MG63 (cell line): Measurements from ENCODE around the gene OXSR1. TPM values are rescaled to one million over a fixed set of nuclear protein-coding genes. Genes with fewer than 3 reads are reported as not detected.
"Not testable (repeated sequence)": the region's sequence is repeated elsewhere in the genome, so short reads cannot be mapped to it uniquely, and the experiment has no call there.

Experiments
- DNase-seq: peaks from one replicate; pipeline ENCODE4 v3.0.0-alpha.2; 2020
- H3K27me3 ChIP-seq: fragments of 250-450 bp; sonication (Bioruptor Pico); 2 replicates; pipeline ENCODE4 v1.5.1; 2020; ENCODE audit warnings: mild to moderate bottlenecking, moderate library complexity
- H3K36me3 ChIP-seq: fragments of 250-450 bp; sonication (Bioruptor Pico); 2 replicates; pipeline ENCODE4 v1.5.1; 2020; ENCODE audit warnings: mild to moderate bottlenecking, moderate library complexity
- H3K4me3 ChIP-seq: fragments of 250-450 bp; sonication (Bioruptor Pico); 2 replicates; pipeline ENCODE4 v1.5.1; 2020; ENCODE audit warnings: mild to moderate bottlenecking, moderate library complexity
- H3K9me3 ChIP-seq: fragments of 250-450 bp; sonication (Bioruptor Pico); 2 replicates; pipeline ENCODE4 v1.5.1; 2020; ENCODE audit warnings: mild to moderate bottlenecking, moderate library complexity
- total RNA-seq: library from RNA; depleted of rRNA; stranded (reverse); fragments of >200 nt; shearing (Covaris generic); gene quantifications from 2 replicates; pipeline ENCODE4 v1.2.3, GENCODE V29; 2014; ENCODE audit warnings: low replicate concordance

Gene OXSR1
- total RNA-seq, 1 experiment from 2014 or later, result 20.3 TPM

- H3K4me3 ChIP-seq, result no peak overlapping the region
- H3K36me3 ChIP-seq, result no peaks in the 10 kb centered on the region
- H3K27me3 ChIP-seq, result no peaks in the 10 kb centered on the region
- H3K9me3 ChIP-seq, result no peaks in the 10 kb centered on the region
- DNase-seq, result no peak
These were observed 12.7 kb upstream of the OXSR1 start for GRCh38 chr3:38152609-38153008.

DNA sequence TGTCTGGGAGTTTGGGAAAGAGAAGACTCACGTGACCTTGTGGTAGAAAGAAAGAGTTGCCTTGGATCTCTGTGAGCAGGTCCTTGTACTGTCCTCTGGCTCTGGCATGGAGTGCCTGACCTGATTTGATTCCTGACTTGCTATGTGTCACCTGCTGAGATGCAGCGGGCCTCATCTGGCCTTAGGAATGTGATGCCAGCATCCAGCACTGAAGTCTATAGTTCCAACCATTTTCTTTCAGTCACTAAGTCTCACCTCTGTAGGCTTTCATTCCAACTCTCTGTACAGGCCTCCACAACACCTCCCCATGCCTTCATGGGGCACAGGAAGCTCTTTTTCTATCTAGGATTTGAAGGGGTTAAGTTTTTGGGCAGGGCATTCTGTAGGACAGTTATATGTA is 12.1 kb upstream of the OXSR1 start:
- DNase-seq, result no peak
- Histone ChIP-seq H3K9me3 (no peaks in the 10 kb centered on the region), H3K4me3 (no peak overlapping the region), H3K27me3 (no peaks in the 10 kb centered on the region), H3K36me3 (no peaks in the 10 kb centered on the region)

DNA sequence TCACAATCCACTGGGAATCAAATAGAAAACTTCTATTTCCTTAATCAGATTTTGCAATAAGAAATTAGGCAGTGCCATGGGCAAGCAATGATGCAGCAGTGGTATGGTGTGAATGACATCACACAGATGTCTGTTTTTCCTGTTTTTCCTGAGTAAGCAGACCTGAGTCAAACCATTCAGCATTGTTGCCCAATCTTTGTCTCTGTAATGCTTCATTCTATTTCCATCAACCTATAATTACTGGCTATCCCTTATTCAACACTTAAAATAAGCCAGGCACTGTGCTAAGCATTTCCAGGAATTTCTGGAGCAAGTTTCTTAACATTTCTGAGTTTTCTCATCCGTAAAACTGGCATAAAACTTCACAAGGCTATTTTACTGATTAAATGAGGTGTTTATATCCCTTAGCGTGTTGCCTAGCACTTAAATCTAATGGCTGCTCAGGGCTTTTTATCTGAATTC is 11.3 kb upstream of the OXSR1 start:
- H3K27me3 ChIP-seq, result no peaks in the 10 kb centered on the region
- H3K9me3 ChIP-seq, result no peaks in the 10 kb centered on the region
- H3K36me3 ChIP-seq, result no peaks in the 10 kb centered on the region
- DNase-seq, result no peak
- H3K4me3 ChIP-seq, result no peak overlapping the region

GRCh38 chr3:38154625-38155255 is 10.6 kb upstream of the OXSR1 start:
- no peaks in the 10 kb centered on the region for H3K9me3 ChIP-seq
- no peaks in the 10 kb centered on the region for H3K36me3 ChIP-seq
- no peak for DNase-seq
- no peaks in the 10 kb centered on the region for H3K27me3 ChIP-seq
- no peak overlapping the region for H3K4me3 ChIP-seq

- H3K27me3 ChIP-seq, result no peaks in the 10 kb centered on the region
- no peaks in the 10 kb centered on the region for H3K36me3 ChIP-seq
- DNase-seq, result no peak
- H3K4me3 ChIP-seq, result no peak overlapping the region
- H3K9me3 ChIP-seq, result no peaks in the 10 kb centered on the region
These were observed 9.5 kb upstream of the OXSR1 start for GRCh38 chr3:38155825-38156224.

GRCh38 chr3:38157117-38157516 is 8.2 kb upstream of the OXSR1 start:
- H3K36me3 ChIP-seq, result no peaks in the 10 kb centered on the region

DNA sequence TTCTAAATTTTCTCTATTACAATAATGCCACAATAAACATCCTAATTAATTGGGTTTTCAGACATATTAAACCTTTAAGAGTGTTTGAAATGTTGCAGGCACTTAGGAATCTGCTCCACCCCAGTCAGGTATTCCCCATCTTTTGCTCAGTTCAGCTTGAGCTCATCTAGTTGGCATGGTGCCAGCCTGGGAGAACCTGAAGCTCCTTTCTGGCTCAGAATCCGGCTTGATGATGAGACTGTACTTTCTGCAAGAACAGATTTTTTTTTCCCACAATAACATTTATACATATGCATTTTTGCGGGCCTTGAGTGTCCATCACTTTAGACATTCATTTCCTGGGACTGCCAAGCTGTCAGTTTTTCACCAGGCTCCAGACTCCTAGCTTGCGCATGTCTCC is 7.7 kb upstream of the OXSR1 start:
- H3K36me3 ChIP-seq, result no peaks in the 10 kb centered on the region
- no peaks in the 10 kb centered on the region for H3K9me3 ChIP-seq
- H3K4me3 ChIP-seq, result no peak overlapping the region
- DNase-seq, result no peak
- no peaks in the 10 kb centered on the region for H3K27me3 ChIP-seq

More at GRCh38 chr3:38157117-38157516, 8.2 kb upstream of the OXSR1 start:
- DNase-seq, result no peak
- Histone ChIP-seq H3K9me3 (no peaks in the 10 kb centered on the region), H3K27me3 (no peaks in the 10 kb centered on the region), H3K4me3 (no peak overlapping the region)

GRCh38 chr3:38158472-38158871 is 6.9 kb upstream of the OXSR1 start:
- Histone ChIP-seq H3K27me3 (no peaks in the 10 kb centered on the region), H3K4me3 (no peak overlapping the region), H3K36me3 (no peaks in the 10 kb centered on the region), H3K9me3 (no peaks in the 10 kb centered on the region)
- no peak for DNase-seq

DNA sequence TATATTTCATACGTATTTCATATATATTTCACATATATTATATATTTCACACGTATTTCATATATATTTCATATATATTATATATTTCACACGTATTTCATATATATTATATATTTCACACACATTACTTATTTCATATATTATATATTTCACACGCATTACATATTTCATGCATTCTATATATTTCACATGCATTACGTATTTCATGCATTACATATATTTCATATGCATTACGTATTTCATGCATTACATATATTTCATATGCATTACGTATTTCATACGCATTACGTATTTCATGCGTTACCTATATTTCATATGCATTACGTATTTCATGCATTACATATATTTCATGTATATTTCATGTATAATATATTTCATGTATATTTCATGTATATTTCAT is 4.6 kb upstream of the OXSR1 start:
- not testable (repeated sequence) for H3K27me3 ChIP-seq, H3K9me3 ChIP-seq, H3K36me3 ChIP-seq, DNase-seq, H3K4me3 ChIP-seq

- Histone ChIP-seq H3K4me3 (no peak overlapping the region), H3K36me3 (no peaks in the 10 kb centered on the region), H3K27me3 (no peaks in the 10 kb centered on the region), H3K9me3 (no peaks in the 10 kb centered on the region)
- DNase-seq, result no peak
These were observed 2.1 kb upstream of the OXSR1 start for GRCh38 chr3:38163117-38163840.

GRCh38 chr3:38163841-38164642 is 1.3 kb upstream of the OXSR1 start:
- Histone ChIP-seq H3K9me3 (no peaks in the 10 kb centered on the region), H3K4me3 (peak overlapping the region; percentile 62), H3K27me3 (no peaks in the 10 kb centered on the region), H3K36me3 (no peaks in the 10 kb centered on the region)
- no peak for DNase-seq

DNA sequence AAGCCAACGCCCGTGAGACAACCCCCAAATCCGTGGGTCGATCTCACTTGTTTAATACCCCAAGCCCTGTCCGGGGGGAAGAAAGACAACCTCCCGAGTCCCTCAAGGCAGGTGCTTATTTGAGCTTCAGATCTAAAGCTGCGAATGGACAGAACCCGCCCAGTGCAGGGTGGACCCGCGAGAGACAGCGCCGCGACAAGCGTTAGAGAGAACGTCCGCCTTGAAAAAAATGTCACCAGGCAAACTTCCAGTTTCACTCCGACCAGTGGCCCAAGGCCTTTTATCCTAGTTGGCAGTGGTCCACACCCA is 740 bp upstream of the OXSR1 start:
- no peak for DNase-seq
- no peaks in the 10 kb centered on the region for H3K9me3 ChIP-seq
- no peaks in the 10 kb centered on the region for H3K27me3 ChIP-seq
- peak overlapping the region; percentile 62 for H3K4me3 ChIP-seq
- H3K36me3 ChIP-seq, result no peaks in the 10 kb centered on the region

DNA sequence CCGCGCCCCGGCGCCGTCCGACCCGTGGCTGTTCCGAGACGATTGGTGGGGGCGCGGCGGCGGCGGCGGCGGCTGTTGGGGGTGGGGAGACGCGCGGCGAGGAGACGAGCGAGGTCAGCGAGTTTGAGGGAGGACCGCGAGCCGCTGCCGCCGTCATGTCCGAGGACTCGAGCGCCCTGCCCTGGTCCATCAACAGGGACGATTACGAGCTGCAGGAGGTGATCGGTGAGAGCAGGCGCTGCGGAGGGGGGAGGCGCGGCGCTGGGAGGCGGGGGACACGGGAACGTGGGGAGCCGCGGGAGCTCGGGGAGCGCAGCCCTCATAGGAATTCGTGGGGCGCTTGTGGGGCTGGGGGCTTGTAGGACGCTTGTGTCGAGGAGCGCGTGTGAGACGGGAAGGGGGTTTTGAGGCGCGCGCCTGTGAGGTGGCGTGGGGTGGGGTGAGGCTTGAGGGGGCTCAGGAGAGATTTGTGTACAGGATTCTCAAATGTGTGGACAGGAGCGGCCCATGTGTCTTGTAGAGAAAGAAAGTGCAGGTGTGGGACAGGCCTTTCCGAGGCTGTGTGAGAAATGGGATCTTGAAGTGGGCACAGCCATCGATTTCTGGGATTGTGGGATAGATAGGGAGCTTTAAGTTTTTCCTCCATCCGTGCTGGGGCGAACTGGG is 518 bp downstream of the OXSR1 start:
- no peaks in the 10 kb centered on the region for H3K36me3 ChIP-seq
- no peaks in the 10 kb centered on the region for H3K9me3 ChIP-seq
- DNase-seq, result no peak
- H3K4me3 ChIP-seq, result peak overlapping the region; percentile 62
- H3K27me3 ChIP-seq, result no peaks in the 10 kb centered on the region

DNA sequence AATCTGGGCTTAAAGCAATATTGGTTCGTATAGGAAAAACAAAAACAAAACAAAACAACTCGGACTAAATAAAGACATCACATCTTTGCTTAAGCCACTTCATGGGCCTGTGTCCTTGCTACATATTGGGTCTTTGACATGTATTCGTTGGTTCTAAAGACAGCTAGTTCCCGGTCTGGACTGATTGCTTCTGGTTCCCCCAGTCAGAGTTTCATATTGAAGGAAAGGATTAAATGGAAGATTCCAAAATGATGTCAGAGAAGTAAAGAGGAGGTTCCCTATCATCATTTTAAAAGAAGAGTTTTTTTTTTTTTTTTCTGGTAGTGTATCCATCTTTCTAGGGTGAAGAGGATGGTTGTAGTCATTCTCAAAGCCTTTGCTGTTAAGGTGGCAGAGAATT is 2.3 kb downstream of the OXSR1 start:
- DNase-seq, result no peak
- Histone ChIP-seq H3K27me3 (no peaks in the 10 kb centered on the region), H3K36me3 (no peaks in the 10 kb centered on the region), H3K4me3 (peak overlapping the region; percentile 62), H3K9me3 (no peaks in the 10 kb centered on the region)

GRCh38 chr3:38168151-38169026 is 3.1 kb downstream of the OXSR1 start:
- peak overlapping the region; percentile 62 for H3K4me3 ChIP-seq
- H3K9me3 ChIP-seq, result no peaks in the 10 kb centered on the region
- H3K27me3 ChIP-seq, result no peaks in the 10 kb centered on the region
- no peaks in the 10 kb centered on the region; the same call in 1 of the 2 replicates for H3K36me3 ChIP-seq
- DNase-seq, result peak; percentile 28

- Histone ChIP-seq H3K9me3 (no peaks in the 10 kb centered on the region), H3K4me3 (no peak overlapping the region), H3K36me3 (no peaks in the 10 kb centered on the region; the same call in 1 of the 2 replicates), H3K27me3 (no peaks in the 10 kb centered on the region)
- no peak for DNase-seq
These were observed 3.6 kb downstream of the OXSR1 start for GRCh38 chr3:38169027-38169317.
